Peyer's patch (tissue), 4 donors: ENCODE data around the gene GPATCH2. TPM values are rescaled to one million over a fixed set of nuclear protein-coding genes. Genes with fewer than 3 reads are reported as not detected.

Source experiments
- DNase-seq, 3 donors: peaks; one replicate each; pipeline ENCODE4 v3.0.0-alpha.2; 2017 to 2019
- H3K27ac ChIP-seq, 4 donors: fragments of 200-600 bp; sonication (generic); one replicate each; pipeline ENCODE4 v1.5.1; 2016 to 2019
- H3K27me3 ChIP-seq, 2 donors: fragments of 200-600 bp; sonication (generic); one replicate each; pipeline ENCODE4 v1.5.1; 2019
- H3K36me3 ChIP-seq, 3 donors: fragments of 200-600 bp; sonication (generic); one replicate each; pipeline ENCODE4 v1.5.1; 2016 to 2019
- H3K4me1 ChIP-seq, 4 donors: fragments of 200-600 bp; sonication (generic); one replicate each; pipeline ENCODE4 v1.5.1; 2016 to 2019
- H3K4me3 ChIP-seq, 4 donors: fragments of 200-600 bp; sonication (generic); 1 replicate in 3 of 4; 2 replicates in 1 of 4; pipeline ENCODE4 v1.5.1; 2016 to 2019; ENCODE audit warnings: mild to moderate bottlenecking in 1 of 4
- H3K9me3 ChIP-seq, 4 donors: fragments of 200-600 bp; sonication (generic); one replicate each; pipeline ENCODE4 v1.5.1; 2016 to 2019; ENCODE audit warnings: mild to moderate bottlenecking in 1 of 4
- CTCF ChIP-seq, 6 experiments: fragments of 450-650 bp in 4 of 6; fragments of 200-600 bp in 2 of 6; sonication (generic) in 1 of 6; IDR thresholded peaks; one replicate each; pipeline ENCODE4 v1.5.1; 2017 to 2019; ENCODE audit warnings: antibody characterized with exemption in 6 of 6, mild to moderate bottlenecking in 3 of 6, moderate library complexity in 1 of 6
- POLR2A ChIP-seq, 2 donors: fragments of 450-650 bp; IDR thresholded peaks; one replicate each; pipeline ENCODE4 v1.5.1; 2017; ENCODE audit warnings: antibody characterized with exemption in 2 of 2, mild to moderate bottlenecking in 2 of 2, moderate library complexity in 2 of 2
- total RNA-seq, 4 donors: library from RNA; depleted of rRNA; stranded (reverse); fragments of >200 nt; gene quantifications; one replicate each; pipeline ENCODE4 v1.1.0, GENCODE V29; 2016

The GPATCH2 gene
- total RNA-seq, 4 donors from 2014 or later, result 17.5 to 38.0 (median 24.7) TPM

- no peaks in the 10 kb centered on the region for H3K9me3 ChIP-seq
- no peaks in the 10 kb centered on the region for H3K36me3 ChIP-seq
- no peak overlapping the region for H3K27ac ChIP-seq
- TF ChIP-seq CTCF (IDR thresholded peaks at IDR 0.05), result no peak
- no peak for TF ChIP-seq POLR2A (IDR thresholded peaks at IDR 0.05)
- H3K4me3 ChIP-seq, result no peak overlapping the region
- no peaks in the 10 kb centered on the region for H3K4me1 ChIP-seq
- DNase-seq, result no peak
- no peaks in the 10 kb centered on the region for H3K27me3 ChIP-seq
Measured at GRCh38 chr1:217563179-217563578, 67.7 kb downstream of the GPATCH2 start.

GRCh38 chr1:217562229-217562878, 68.5 kb downstream of the GPATCH2 start:
- H3K36me3 ChIP-seq, result no peaks in the 10 kb centered on the region
- TF ChIP-seq CTCF (IDR thresholded peaks at IDR 0.05) (no peak), POLR2A (IDR thresholded peaks at IDR 0.05) (no peak)

GRCh38 chr1:217561446-217561845, 69.4 kb downstream of the GPATCH2 start:
- DNase-seq, result no peak
- Histone ChIP-seq H3K27me3 (no peaks in the 10 kb centered on the region), H3K9me3 (no peaks in the 10 kb centered on the region), H3K27ac (no peak overlapping the region), H3K4me1 (no peaks in the 10 kb centered on the region), H3K36me3 (no peaks in the 10 kb centered on the region), H3K4me3 (no peak overlapping the region)
- TF ChIP-seq CTCF (IDR thresholded peaks at IDR 0.05) (no peak), POLR2A (IDR thresholded peaks at IDR 0.05) (no peak)

More at GRCh38 chr1:217562229-217562878, 68.5 kb downstream of the GPATCH2 start:
- no peaks in the 10 kb centered on the region for H3K9me3 ChIP-seq
- H3K27ac ChIP-seq, result no peak overlapping the region
- no peak overlapping the region for H3K4me3 ChIP-seq
- H3K27me3 ChIP-seq, result no peaks in the 10 kb centered on the region
- no peak for DNase-seq
- no peaks in the 10 kb centered on the region for H3K4me1 ChIP-seq

- Histone ChIP-seq H3K4me1 (no peaks in the 10 kb centered on the region), H3K4me3 (no peak overlapping the region), H3K36me3 (no peaks in the 10 kb centered on the region), H3K27me3 (no peaks in the 10 kb centered on the region), H3K27ac (no peak overlapping the region), H3K9me3 (no peaks in the 10 kb centered on the region)
- no peak for DNase-seq
- no peak for TF ChIP-seq POLR2A (IDR thresholded peaks at IDR 0.05)
- TF ChIP-seq CTCF (IDR thresholded peaks at IDR 0.05), result no peak
Measured at GRCh38 chr1:217554849-217555248, 76.0 kb downstream of the GPATCH2 start.

GRCh38 chr1:217553949-217554509, 76.9 kb downstream of the GPATCH2 start:
- no peak for TF ChIP-seq CTCF (IDR thresholded peaks at IDR 0.05)
- no peak overlapping the region for H3K27ac ChIP-seq
- H3K4me3 ChIP-seq, result no peak overlapping the region
- no peaks in the 10 kb centered on the region for H3K9me3 ChIP-seq
- no peaks in the 10 kb centered on the region for H3K27me3 ChIP-seq
- no peak for DNase-seq
- no peaks in the 10 kb centered on the region for H3K36me3 ChIP-seq
- H3K4me1 ChIP-seq, result no peaks in the 10 kb centered on the region
